Bronchial epithelial cell (primary cell): Measurements from ENCODE around the gene RAB8B. TPM values are rescaled to one million over a fixed set of nuclear protein-coding genes. Genes with fewer than 3 reads are reported as not detected.
A peak's percentile ranks its signal among the peaks of the same experiment; 100 is the strongest.

Experiments
- DNase-seq: peaks from one replicate; pipeline ENCODE4 v3.0.0-alpha.2; 2010; ENCODE audit warnings: low read depth
- FAIRE-seq: peaks from 2 replicates; lab custom pipeline; 2011; peaks lifted over from hg19 to GRCh38; lab: Jason Lieb, UNC
- H3K27me3 ChIP-seq: 2 replicates; pipeline ENCODE4 v1.5.1; 2011; ENCODE audit warnings: low read length; ENCODE audit not compliant: control insufficient read depth, insufficient read depth
- H3K36me3 ChIP-seq: 2 replicates; pipeline ENCODE4 v1.5.1; 2011; ENCODE audit warnings: low read length; ENCODE audit not compliant: control insufficient read depth, insufficient read depth
- H3K4me3 ChIP-seq: 2 replicates; pipeline ENCODE4 v1.5.1; 2011; ENCODE audit warnings: mild to moderate bottlenecking, low read depth, low read length, control low read depth
- CTCF ChIP-seq: IDR thresholded peaks from 2 replicates; pipeline ENCODE4 v1.5.1; 2011; ENCODE audit warnings: mild to moderate bottlenecking, moderate library complexity, low read length, control low read depth, inconsistent platforms; ENCODE audit not compliant: insufficient read depth, severe bottlenecking
- total RNA-seq: library from RNA; depleted of rRNA; stranded (reverse); fragments of >200 nt; gene quantifications from 2 replicates; pipeline ENCODE4 v1.2.1, GENCODE V29; 2014

RAB8B gene
- total RNA-seq, 1 donor from 2014 or later, result 18.7 TPM

GRCh38 chr15:63306492-63307073 lies 117.2 kb downstream of the RAB8B start:
- TF ChIP-seq CTCF, result no peak
- FAIRE-seq, result peak; percentile 66
- DNase-seq, result no peak
- no peak overlapping the region for H3K4me3 ChIP-seq
- no peaks in the 10 kb centered on the region for H3K36me3 ChIP-seq
- no peaks in the 10 kb centered on the region for H3K27me3 ChIP-seq

GRCh38 chr15:63308491-63308890 lies 119.1 kb downstream of the RAB8B start:
- Histone ChIP-seq H3K27me3 (no peaks in the 10 kb centered on the region), H3K4me3 (no peak overlapping the region), H3K36me3 (no peaks in the 10 kb centered on the region)
- DNase-seq (no peak), FAIRE-seq (no peak)
- TF ChIP-seq CTCF, result no peak

- H3K4me3 ChIP-seq, result no peak overlapping the region
- FAIRE-seq (no peak), DNase-seq (no peak)
- no peak for TF ChIP-seq CTCF
- no peaks in the 10 kb centered on the region for H3K27me3 ChIP-seq
- no peaks in the 10 kb centered on the region for H3K36me3 ChIP-seq
Measured at GRCh38 chr15:63308947-63309346, 119.5 kb downstream of the RAB8B start.

- DNase-seq (no peak), FAIRE-seq (no peak)
- no peak overlapping the region for H3K4me3 ChIP-seq
- no peaks in the 10 kb centered on the region for H3K27me3 ChIP-seq
- TF ChIP-seq CTCF, result no peak
- H3K36me3 ChIP-seq, result no peaks in the 10 kb centered on the region
Measured at GRCh38 chr15:63310646-63311045, 121.2 kb downstream of the RAB8B start.

- DNase-seq, result no peak
- Histone ChIP-seq H3K4me3 (no peak overlapping the region), H3K27me3 (no peaks in the 10 kb centered on the region), H3K36me3 (no peaks in the 10 kb centered on the region)
- no peak for TF ChIP-seq CTCF
- no peak for FAIRE-seq
Measured at GRCh38 chr15:63312286-63312685, 122.9 kb downstream of the RAB8B start.

- Histone ChIP-seq H3K27me3 (no peaks in the 10 kb centered on the region), H3K36me3 (no peaks in the 10 kb centered on the region), H3K4me3 (no peak overlapping the region)
- TF ChIP-seq CTCF, result no peak
- no peak for DNase-seq
- FAIRE-seq, result no peak
Measured at GRCh38 chr15:63313825-63314224, 124.4 kb downstream of the RAB8B start.
